Gastroesophageal sphincter (tissue), 3 donors: ENCODE results near the gene UGP2.

Experiments used
- EP300 ChIP-seq: sonication (generic); formaldehyde crosslinking; IDR thresholded peaks from one replicate; pipeline ENCODE4 v1.6.1; 2017; ENCODE audit warnings: antibody characterized with exemption, mild to moderate bottlenecking
- POLR2A ChIP-seq, 2 donors: fragments of 450-650 bp; IDR thresholded peaks; one replicate each; pipeline ENCODE4 v1.6.1; 2017; ENCODE audit warnings: antibody characterized with exemption in 2 of 2, mild to moderate bottlenecking in 2 of 2, moderate library complexity in 1 of 2
- POLR2AphosphoS5 ChIP-seq: sonication (generic); formaldehyde crosslinking; IDR thresholded peaks from one replicate; pipeline ENCODE4 v1.6.1; 2017; ENCODE audit warnings: antibody characterized with exemption
- TF ChIP-seq, protein P1 (sequence below), 4 experiments: fragments of 200-600 bp in 2 of 4; fragments of 450-650 bp in 2 of 4; sonication (generic) in 1 of 4; IDR thresholded peaks; one replicate each; pipeline ENCODE4 v1.5.1; 2017 to 2019; ENCODE audit warnings: antibody characterized with exemption in 4 of 4, mild to moderate bottlenecking in 2 of 4, moderate library complexity in 2 of 4

DNA sequence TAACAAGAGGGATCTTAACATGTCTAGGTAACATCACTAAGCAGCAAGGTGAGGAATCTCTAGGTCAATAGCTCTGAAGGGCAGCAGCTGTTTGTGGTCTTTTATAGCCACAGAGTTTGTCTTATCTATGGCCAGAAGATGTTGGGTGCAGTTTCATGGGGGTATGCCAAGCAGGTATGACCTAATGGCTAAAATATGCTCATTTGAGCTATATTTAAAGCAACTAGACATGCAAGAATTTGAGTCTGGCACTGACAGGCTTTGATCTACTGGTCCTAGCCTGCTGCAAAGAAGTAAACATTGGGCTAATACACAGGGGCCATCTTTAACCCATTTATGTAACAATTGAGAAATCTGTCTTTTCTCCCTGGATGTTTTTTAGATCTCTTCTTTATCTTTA lies 13.9 kb upstream of the UGP2 start:
- TF ChIP-seq EP300 (no peak), POLR2A (IDR thresholded peaks at IDR 0.05) (no peak), POLR2AphosphoS5 (no peak)
- TF ChIP-seq, protein P1, sequence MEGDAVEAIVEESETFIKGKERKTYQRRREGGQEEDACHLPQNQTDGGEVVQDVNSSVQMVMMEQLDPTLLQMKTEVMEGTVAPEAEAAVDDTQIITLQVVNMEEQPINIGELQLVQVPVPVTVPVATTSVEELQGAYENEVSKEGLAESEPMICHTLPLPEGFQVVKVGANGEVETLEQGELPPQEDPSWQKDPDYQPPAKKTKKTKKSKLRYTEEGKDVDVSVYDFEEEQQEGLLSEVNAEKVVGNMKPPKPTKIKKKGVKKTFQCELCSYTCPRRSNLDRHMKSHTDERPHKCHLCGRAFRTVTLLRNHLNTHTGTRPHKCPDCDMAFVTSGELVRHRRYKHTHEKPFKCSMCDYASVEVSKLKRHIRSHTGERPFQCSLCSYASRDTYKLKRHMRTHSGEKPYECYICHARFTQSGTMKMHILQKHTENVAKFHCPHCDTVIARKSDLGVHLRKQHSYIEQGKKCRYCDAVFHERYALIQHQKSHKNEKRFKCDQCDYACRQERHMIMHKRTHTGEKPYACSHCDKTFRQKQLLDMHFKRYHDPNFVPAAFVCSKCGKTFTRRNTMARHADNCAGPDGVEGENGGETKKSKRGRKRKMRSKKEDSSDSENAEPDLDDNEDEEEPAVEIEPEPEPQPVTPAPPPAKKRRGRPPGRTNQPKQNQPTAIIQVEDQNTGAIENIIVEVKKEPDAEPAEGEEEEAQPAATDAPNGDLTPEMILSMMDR (IDR thresholded peaks at IDR 0.05): no peak
